Kidney (tissue), 14 donors: Measurements from ENCODE around the gene ADAMTS14. TPM values are rescaled to one million over a fixed set of nuclear protein-coding genes. Genes with fewer than 3 reads are reported as not detected.
A peak's percentile ranks its signal among the peaks of the same experiment; 100 is the strongest.

ENCODE experiments used
- DNase-seq, 5 donors: peaks; one replicate each; pipeline ENCODE4 v3.0.0-alpha.2; 2013 to 2020
- FAIRE-seq: peaks from 2 replicates; lab custom pipeline; 2012; peaks lifted over from hg19 to GRCh38; lab: Jason Lieb, UNC
- H3K27ac ChIP-seq, 2 donors: one replicate each; pipeline ENCODE4 v1.7.0; 2013; ENCODE audit warnings: low read depth in 2 of 2, low read length in 2 of 2, inconsistent platforms in 1 of 2
- H3K27me3 ChIP-seq: one replicate; pipeline ENCODE4 v1.7.1; 2013; ENCODE audit warnings: low read length, inconsistent platforms; ENCODE audit not compliant: control insufficient read depth, insufficient read depth
- H3K36me3 ChIP-seq, 3 donors: one replicate each; pipeline versions ENCODE4 v1.7.0 to v1.7.1; 2013; ENCODE audit warnings: low read length in 3 of 3, control low read depth in 1 of 3, inconsistent platforms in 1 of 3; ENCODE audit not compliant: insufficient read depth in 3 of 3, control insufficient read depth in 2 of 3
- H3K4me1 ChIP-seq, 3 donors: one replicate each; pipeline versions ENCODE4 v1.7.0 to v1.7.1; 2013; ENCODE audit warnings: low read length in 3 of 3, inconsistent platforms in 1 of 3, low read depth in 1 of 3; ENCODE audit not compliant: control insufficient read depth in 2 of 3, insufficient read depth in 2 of 3
- H3K4me3 ChIP-seq, 3 donors: one replicate each; pipeline versions ENCODE4 v1.7.0 to v1.8.1; 2013; ENCODE audit warnings: low read length in 3 of 3, control low read depth in 1 of 3, inconsistent platforms in 1 of 3
- H3K9ac ChIP-seq, 3 donors: one replicate each; pipeline versions ENCODE4 v1.7.0 to v1.7.1; 2013; ENCODE audit warnings: low read length in 3 of 3, control low read depth in 1 of 3, inconsistent platforms in 1 of 3
- H3K9me3 ChIP-seq, 3 donors: one replicate each; pipeline versions ENCODE4 v1.7.0 to v1.7.1; 2013; ENCODE audit warnings: low read length in 3 of 3, control low read depth in 1 of 3, inconsistent platforms in 1 of 3; ENCODE audit not compliant: control insufficient read depth in 2 of 3, insufficient read depth in 1 of 3
- CTCF ChIP-seq: IDR thresholded peaks from 3 replicates; pipeline ENCODE4 v1.5.1; 2012; ENCODE audit warnings: mild to moderate bottlenecking, moderate library complexity, borderline replicate concordance; ENCODE audit not compliant: insufficient read depth; ENCODE audit errors: extremely low read depth
- intact Hi-C: fragments of 100-400 bp; cut with DNase I; formaldehyde crosslinking; loops from one replicate; pipeline ENCODE4 v1.11.1; 2022
- polyA plus RNA-seq: library from polyadenylated mRNA; stranded (reverse); fragments of 350-450 nt; fragmentation: Illumina TruSeq; extraction: RNeasy Lipid Tissue Mini Kit (QIAGEN cat#74804); gene quantifications from one replicate; pipeline ENCODE4 v1.2.3, GENCODE V29; 2014; ENCODE audit warnings: low read depth, low replicate concordance; ENCODE audit not compliant: insufficient read depth
- total RNA-seq: library from RNA; stranded (reverse); fragmentation: NEBNext Ultra II Directional; extraction: Animal tissue kit (Norgen Biotek cat#: 25700); gene quantifications from one replicate; pipeline ENCODE4 v1.2.1, GENCODE V29; 2021
- donor health status: control.
- donor health status: control.
- donor health status: control.
- donor health status: control.
- donor health status: control.
- donor health status: DM: yes; HTN: yes; CAD: no.
- donor health status: Normal renal cell carcinoma (clear cell type).

The ADAMTS14 gene
- total and polyA plus RNA-seq, 2 donors from 2014 or later: 0.47 TPM; not detected in 1

GRCh38 chr10:70738761-70739121 is 66.4 kb downstream of the ADAMTS14 start:
- peaks cover 7 to 15% (median 15%) of the 10 kb centered on the region in 3 donors for H3K4me1 ChIP-seq
- FAIRE-seq: no peak
- H3K9ac ChIP-seq: no peak overlapping the region
- no peak overlapping the region for H3K27ac ChIP-seq
- intact Hi-C loops: no loop called here
- no peak for TF ChIP-seq CTCF
- no peak overlapping the region for H3K4me3 ChIP-seq
- DNase-seq: peak in 1 of 5 donors; percentile 54
- no peaks in the 10 kb centered on the region for H3K27me3 ChIP-seq
- H3K36me3 ChIP-seq: no peaks in the 10 kb centered on the region
- no peaks in the 10 kb centered on the region for H3K9me3 ChIP-seq

GRCh38 chr10:70740406-70741288 is 68.3 kb downstream of the ADAMTS14 start:
- intact Hi-C loops: no loop called here
- peak in 1 of 5 donors; percentile 51 for DNase-seq
- H3K9me3 ChIP-seq: no peaks in the 10 kb centered on the region
- no peak overlapping the region for H3K4me3 ChIP-seq
- H3K4me1 ChIP-seq: peaks cover 7 to 15% (median 15%) of the 10 kb centered on the region in 3 donors
- H3K27me3 ChIP-seq: no peaks in the 10 kb centered on the region
- TF ChIP-seq CTCF: no peak
- H3K36me3 ChIP-seq: no peaks in the 10 kb centered on the region
- FAIRE-seq: no peak
- H3K9ac ChIP-seq: no peak overlapping the region
- H3K27ac ChIP-seq: no peak overlapping the region

- Histone ChIP-seq H3K9me3 (no peaks in the 10 kb centered on the region), H3K27me3 (no peaks in the 10 kb centered on the region), H3K27ac (no peak overlapping the region), H3K9ac (peak overlapping the region in 1 of 3 donors; percentile 21), H3K4me3 (no peak overlapping the region), H3K4me1 (peaks cover 7 to 15% (median 13%) of the 10 kb centered on the region in 3 donors), H3K36me3 (no peaks in the 10 kb centered on the region)
- DNase-seq (peak; percentile 48 to 93 (median 70)), FAIRE-seq (no peak)
- intact Hi-C loops: no loop called here
- no peak for TF ChIP-seq CTCF
These were observed 70.5 kb downstream of the ADAMTS14 start for GRCh38 chr10:70742537-70743429.
